A172 (cell line): ENCODE results near the gene RASAL1. TPM values are rescaled to one million over a fixed set of nuclear protein-coding genes. Genes with fewer than 3 reads are reported as not detected.

Source experiments
- DNase-seq: peaks from one replicate; pipeline ENCODE4 v3.0.0-alpha.2; 2015; ENCODE audit warnings: low spot score
- total RNA-seq: library from RNA; depleted of rRNA; stranded (reverse); fragments of >200 nt; shearing (Covaris generic); gene quantifications from 2 replicates; pipeline ENCODE4 v1.2.3, GENCODE V29; 2014; rRNA removed

Gene RASAL1, protein sequence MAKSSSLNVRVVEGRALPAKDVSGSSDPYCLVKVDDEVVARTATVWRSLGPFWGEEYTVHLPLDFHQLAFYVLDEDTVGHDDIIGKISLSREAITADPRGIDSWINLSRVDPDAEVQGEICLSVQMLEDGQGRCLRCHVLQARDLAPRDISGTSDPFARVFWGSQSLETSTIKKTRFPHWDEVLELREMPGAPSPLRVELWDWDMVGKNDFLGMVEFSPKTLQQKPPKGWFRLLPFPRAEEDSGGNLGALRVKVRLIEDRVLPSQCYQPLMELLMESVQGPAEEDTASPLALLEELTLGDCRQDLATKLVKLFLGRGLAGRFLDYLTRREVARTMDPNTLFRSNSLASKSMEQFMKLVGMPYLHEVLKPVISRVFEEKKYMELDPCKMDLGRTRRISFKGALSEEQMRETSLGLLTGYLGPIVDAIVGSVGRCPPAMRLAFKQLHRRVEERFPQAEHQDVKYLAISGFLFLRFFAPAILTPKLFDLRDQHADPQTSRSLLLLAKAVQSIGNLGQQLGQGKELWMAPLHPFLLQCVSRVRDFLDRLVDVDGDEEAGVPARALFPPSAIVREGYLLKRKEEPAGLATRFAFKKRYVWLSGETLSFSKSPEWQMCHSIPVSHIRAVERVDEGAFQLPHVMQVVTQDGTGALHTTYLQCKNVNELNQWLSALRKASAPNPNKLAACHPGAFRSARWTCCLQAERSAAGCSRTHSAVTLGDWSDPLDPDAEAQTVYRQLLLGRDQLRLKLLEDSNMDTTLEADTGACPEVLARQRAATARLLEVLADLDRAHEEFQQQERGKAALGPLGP
- total RNA-seq: not detected in 2 replicates

GRCh38 chr12:113135178-113136127, at the start of gene RASAL1:
Gene RASAL1, minus strand, starts transcription at chr12:113135761. Its CDS starts 299 bp downstream, at chr12:113135462.
- DNase-seq: no peak

GRCh38 chr12:113184900-113185179, 49.3 kb upstream of the RASAL1 start:
- DNase-seq: peak; percentile 84

- no peak for DNase-seq
Measured at GRCh38 chr12:113184098-113184899, 48.7 kb upstream of the RASAL1 start.

DNA sequence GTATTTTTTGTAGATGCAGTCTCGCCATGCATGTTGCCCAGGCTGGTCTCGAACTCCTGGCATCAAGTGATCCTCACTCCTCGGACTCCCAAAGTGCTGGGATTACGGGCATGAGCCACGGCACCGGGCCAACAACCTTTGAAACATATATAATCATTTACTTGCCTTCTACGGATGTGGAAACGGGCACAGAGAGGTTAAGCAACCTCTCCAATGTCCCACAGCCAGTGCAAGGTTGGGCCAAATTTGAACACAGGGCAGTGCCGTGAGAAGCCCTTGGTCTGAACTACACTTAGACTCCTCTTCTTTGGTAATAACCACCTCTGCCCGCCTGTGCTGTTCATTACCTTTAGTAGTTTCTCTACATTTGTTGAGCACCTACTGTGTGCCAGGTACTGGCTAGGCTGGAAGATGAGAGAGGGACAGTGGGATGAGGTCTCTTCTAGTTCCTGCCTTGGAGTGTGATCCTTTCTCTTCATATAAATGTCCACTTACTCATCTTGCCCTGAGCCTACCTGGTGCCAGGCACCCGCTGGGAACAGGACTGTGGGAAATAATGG, 47.5 kb upstream of the RASAL1 start:
- DNase-seq: no peak

- DNase-seq: no peak
Measured at GRCh38 chr12:113181975-113182374, 46.4 kb upstream of the RASAL1 start.

DNA sequence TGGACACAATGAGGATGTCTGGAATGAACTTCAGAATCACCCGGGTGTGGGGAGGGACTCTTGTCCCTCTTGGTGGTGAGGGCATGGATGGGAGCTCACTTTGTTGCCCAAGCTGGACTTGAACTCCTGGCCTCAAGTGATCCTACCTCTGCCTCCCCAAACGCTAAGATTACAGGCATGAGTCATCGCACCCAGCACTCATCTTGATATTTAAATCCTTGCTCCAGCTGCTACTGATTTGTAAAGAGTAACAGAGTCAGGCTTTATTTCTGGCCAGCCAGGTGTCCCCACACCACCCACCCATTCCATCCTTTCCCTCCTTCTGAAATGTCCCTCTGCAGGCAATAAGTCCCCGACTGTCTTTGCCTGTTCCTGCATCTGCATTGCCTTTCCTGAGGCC, 44.8 kb upstream of the RASAL1 start:
- no peak for DNase-seq

DNA sequence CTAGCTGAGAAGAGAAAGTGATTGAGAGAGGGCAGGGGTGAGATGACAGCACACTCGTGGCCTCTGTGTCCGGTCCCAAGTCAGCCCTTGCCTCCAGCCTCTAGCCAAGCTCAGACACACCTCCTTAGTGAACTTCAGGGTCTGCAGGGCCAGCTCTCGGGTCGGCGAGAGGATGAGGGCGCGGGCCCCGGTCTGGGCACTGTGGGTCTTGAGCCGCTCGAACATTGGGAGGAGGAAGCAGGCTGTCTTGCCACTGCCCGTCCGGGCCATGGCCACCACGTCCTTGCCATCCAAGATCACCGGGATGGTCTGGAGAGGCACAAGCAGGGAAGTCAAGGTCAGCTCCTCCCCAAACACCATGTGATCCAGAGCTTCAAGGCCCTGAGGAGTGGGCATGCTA, 43.5 kb upstream of the RASAL1 start:
- no peak for DNase-seq

- peak; percentile 35 for DNase-seq
Measured at GRCh38 chr12:113174461-113175384, 39.2 kb upstream of the RASAL1 start.

- no peak for DNase-seq
Measured at GRCh38 chr12:113173081-113173698, 37.6 kb upstream of the RASAL1 start.

DNA sequence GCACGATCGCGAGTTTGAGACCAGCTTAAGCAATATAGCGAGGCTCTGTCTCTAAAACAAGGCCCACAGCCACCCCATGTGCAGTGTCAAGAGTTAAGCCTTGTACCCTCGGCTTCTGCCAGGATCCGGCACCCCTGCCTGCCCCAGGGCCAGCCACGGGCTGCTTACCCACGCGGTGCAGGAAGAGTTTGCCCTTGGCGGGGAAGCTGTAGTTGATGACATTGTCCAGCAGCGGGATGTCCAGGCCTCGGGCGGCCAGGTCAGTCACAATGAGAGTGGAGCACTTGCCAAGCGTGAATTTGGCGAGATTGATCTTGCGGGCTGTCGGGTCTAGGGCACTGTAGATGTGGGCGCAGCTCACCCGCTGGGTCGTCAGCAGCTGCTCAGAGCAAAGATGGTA, 36.6 kb upstream of the RASAL1 start:
- DNase-seq: no peak

DNA sequence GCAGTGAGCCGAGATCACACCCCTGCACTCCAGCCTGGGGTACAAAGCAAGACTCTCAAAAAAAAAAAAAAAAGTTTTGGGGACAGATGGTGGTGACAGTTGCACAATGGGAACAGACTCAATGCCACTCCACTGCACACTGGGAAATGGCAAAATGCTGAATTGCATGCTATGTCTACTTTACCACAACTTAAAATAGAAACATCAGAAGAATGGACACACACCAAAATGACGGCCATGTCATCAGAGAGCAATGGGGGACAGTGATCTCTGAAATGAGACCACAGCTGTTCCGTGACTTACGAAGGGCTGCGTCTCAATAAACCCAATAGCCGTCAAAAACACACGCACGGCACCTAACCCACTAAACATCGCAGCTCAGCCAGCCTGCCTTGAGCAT, 36.0 kb upstream of the RASAL1 start:
- DNase-seq: no peak

DNA sequence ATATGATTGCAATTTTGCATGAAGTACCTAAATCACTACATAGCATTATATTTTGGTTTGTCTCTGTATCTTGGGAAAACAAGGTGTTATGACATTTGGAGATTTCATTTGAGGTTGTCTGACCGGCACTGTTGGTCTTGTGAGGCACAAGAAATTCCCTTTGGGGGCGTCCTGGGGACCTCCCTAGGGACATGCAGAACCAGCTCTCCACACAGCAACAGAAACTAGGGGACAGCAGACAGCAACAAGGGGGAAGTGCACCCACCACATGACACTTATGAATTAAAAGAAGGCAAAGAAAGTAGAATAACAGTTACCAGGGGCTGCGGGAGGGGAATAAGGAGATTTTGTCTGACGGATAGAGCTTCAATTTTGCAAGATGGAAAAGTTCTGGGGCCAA, 35.4 kb upstream of the RASAL1 start:
- DNase-seq: no peak

DNA sequence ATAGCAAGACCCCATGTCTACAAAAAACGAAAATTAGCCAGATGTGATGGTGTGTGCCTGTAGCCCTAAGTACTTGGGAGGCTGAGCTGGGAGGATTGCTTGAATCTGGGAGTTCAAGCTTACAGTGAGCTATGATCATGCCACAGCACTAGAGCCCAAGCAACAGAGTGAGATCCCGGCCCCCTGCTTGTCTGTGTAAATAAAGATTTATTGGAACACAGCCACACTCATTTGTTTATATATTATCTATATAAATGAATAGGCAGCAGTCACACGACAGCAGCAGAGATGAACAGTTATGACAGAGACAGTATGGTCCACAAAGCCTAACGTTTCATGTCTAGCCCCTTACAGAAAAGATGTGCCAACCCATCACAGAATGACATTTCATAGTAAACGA, 34.9 kb upstream of the RASAL1 start:
- DNase-seq: no peak

GRCh38 chr12:113169697-113170096, 34.1 kb upstream of the RASAL1 start:
- no peak for DNase-seq

DNA sequence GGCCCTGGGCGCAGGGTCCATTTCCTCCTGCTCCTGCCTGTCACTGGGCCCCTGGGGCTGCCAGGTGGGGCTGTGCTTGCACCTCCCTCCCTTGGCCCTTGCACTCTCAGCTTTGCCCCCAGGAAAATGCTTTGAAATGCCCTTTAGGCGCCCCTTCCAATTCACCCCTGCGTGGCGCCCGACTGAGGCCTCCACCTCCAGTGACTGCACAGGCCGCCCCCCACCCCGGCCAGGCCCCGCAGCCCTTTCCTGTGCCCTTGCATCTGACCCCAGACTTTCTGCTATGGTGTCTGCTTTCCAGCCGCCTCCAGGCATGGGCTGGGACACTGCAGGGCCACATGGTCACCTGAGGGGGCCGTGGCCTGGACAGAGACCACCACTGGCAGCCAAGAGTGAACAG, 32.3 kb upstream of the RASAL1 start:
- no peak for DNase-seq

- DNase-seq: no peak
Measured at GRCh38 chr12:113165521-113166450, 30.2 kb upstream of the RASAL1 start.

- DNase-seq: no peak
Measured at GRCh38 chr12:113164014-113164413, 28.5 kb upstream of the RASAL1 start.

DNA sequence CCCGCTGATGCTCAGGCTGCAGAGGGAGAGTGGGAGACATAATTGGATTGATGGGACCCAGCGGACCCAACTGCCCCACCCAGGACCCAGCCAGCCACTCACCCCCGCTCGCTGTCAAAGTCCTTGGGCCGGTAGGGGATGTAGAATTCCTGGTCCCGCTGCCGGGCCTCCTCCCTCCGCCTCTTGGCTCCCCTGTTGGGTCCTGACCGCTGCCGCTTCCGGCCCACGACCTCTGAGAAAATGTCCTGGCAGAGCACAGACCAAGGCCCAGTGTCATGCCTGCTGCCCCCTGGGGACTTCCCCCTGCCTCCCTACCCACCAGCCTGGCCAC, 27.4 kb upstream of the RASAL1 start:
- DNase-seq: no peak
